Measurements from ENCODE around the gene LYRM4. TPM values are rescaled to one million over a fixed set of nuclear protein-coding genes. Genes with fewer than 3 reads are reported as not detected.

The LYRM4 gene
- 18.8 and 22.3 TPM in 2 replicates for total RNA-seq

DNA sequence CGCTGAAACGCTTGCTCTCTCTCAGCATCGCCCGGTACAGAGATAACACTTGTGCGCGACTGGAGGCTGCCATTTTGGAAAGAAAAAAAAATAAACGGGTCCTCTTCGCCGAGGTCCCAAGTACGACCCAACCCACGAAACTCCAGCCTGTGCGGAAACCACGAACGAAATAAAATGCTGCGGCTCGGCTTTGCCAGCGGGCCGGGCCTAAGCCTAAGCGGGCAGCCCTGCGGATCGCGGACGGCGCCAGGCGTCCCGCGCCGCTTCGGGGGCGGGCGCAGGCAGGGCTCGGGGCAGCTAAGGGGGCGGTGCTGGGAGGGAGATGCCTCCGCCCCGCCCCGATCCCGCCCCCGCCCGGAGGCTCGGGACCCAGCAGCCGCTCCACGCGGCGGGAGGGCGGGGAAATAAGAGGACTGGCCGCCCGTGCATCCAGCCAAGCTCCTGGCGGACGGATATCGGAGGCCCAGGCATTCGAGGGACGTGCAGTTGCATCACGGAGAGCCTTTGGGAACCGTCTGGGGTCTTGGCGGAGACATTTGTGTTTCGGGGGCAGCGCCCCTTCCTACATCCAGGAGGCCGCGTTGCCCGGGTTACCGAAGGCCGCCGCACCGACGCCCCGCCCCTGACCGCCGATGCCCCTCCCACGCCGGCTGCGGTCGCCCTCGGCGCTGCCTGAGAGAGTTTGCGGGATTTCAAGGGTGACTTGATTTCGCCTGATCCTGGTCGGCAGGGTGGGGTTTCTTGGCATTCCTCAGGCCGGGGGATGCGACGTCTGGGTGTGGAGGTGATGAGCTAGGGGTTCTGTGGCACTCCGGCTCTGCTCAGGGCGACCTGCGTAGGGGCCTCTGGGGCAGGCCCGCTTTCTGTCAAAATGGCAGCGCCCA lies at the start of gene LYRM4, which contains the start of gene FARS2:
TSS of gene LYRM4 (minus strand) at position 290 of the 884 bp plus-strand sequence. CDS start at position 73, 217 bp downstream.
TSS of gene FARS2 (plus strand) at position 853 of the 884 bp plus-strand sequence.

DNA sequence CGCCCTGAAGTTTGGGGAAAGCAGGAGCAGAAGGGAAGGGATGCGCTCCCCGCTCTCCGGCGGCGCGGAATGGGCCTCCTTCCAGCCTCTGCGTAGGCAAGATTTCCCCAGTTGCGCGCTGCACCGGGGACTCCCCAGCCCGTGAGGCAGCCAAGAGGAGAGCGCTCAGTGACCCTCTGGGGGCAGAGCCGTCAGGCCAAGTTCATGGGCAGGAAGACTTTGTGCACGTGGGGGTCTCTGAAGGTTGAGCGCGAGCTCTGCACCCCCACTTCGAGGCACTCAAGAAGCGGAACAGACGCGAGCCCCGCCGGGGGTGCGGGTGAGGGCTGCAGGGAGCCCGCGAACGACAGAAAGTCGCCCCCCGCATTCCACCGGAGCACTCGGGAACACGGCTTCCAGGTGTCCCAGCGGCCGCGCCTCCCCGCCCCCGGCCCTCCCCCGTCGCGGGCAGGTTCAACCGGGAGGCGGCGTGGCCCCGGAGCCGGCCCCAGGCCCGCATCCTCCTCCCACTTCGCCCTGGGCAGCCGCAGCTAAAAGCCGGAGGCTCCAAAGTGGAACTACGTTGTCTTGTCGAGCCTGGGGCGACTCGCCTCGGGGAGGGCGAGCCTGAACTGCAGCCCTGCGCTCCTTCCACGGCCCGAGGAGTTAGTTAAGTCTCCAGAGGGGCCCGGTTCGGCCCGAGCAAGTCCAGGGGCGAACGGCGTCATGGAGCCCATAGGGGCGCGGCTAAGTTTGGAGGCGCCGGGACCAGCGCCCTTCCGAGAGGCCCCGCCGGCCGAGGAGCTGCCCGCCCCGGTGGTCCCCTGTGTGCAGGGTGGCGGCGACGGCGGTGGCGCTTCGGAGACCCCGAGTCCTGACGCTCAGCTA lies 175.7 kb downstream of the LYRM4 start, which contains the start of gene PPP1R3G:
TSS of gene PPP1R3G (plus strand) at position 561 of the 867 bp plus-strand sequence. CDS start at position 706, 145 bp downstream.

Other genes starting within 250 kb of the LYRM4 start
- 0.33 and 0.49 TPM in 2 replicates for gene PPP1R3G, start 175.6 kb downstream of the LYRM4 start, total RNA-seq
- gene FARS2, start 563 bp upstream of the LYRM4 start, total RNA-seq, result 15.1 and 16.1 TPM in 2 replicates